NCI-H345 treated with DMSO at 0.1 percent for 48 hours (cell line): Measurements from ENCODE around the gene PTPN21.

Experiments used
- DNase-seq: peaks from one replicate; lab custom pipeline; 2025; ENCODE audit not compliant: unreplicated experiment; lab: John Stamatoyannopoulos, UW

Gene PTPN21

DNA sequence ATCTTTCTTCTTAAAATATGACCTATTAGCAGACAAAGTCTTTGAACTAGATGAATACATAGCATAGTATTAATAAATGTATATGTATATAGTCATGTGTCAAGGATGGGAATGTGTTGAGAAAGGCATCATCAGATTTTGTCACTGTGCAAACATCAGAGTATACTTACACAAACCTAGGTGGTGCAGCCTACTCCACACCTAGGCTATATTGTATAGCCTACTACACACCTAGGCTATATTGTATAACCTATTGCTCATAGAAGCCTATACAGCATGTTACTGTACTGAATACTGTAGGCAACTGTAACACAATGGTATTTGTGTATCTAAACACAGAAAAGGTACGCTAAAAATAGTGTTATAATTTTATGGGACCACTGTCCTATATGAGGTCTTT lies 47.6 kb downstream of the PTPN21 start:
- no peak for DNase-seq

GRCh38 chr14:88505621-88506020 lies 49.2 kb downstream of the PTPN21 start:
- DNase-seq = no peak

DNA sequence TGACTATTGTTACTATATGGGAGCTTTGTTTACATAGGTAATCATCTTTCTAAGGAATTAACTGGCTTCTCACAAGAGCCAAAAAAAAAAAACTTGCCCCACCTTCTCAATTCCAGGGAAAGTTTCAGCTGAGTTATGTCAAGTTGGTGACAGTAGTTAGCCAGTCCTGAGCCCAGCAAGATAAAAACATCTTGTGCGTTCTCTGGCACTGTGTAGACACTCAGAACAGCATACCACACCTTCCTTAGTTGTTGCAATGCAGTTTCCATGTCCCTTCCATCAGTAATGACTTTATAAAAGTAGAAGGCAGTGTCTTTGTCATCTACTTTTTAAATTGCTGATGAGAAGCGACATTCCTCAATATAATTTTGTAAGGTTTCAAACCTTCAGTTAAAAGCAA lies 50.2 kb downstream of the PTPN21 start:
- DNase-seq = no peak

- no peak for DNase-seq
Measured at GRCh38 chr14:88503754-88504406, 50.9 kb downstream of the PTPN21 start.

- no peak for DNase-seq
Measured at GRCh38 chr14:88502740-88503139, 52.1 kb downstream of the PTPN21 start.

DNA sequence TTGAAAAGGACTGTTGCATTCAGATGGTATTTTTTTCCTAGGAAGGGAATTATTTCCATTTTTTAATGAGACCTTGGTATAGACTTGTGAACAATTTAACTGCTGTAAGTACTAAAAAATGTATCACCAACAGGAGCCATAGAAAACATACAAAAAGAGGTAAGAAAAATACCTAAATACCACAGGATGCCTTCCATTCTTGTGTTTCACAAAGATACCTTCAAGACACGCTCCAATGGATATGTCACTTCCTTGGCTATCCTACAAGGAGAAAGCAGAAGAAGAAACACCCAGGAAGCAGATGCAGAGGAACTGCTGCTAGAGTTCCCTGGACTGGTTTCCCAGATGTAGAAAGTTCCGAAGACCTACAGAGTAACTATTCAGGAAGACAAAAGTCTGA lies 54.2 kb downstream of the PTPN21 start:
- no peak for DNase-seq

DNA sequence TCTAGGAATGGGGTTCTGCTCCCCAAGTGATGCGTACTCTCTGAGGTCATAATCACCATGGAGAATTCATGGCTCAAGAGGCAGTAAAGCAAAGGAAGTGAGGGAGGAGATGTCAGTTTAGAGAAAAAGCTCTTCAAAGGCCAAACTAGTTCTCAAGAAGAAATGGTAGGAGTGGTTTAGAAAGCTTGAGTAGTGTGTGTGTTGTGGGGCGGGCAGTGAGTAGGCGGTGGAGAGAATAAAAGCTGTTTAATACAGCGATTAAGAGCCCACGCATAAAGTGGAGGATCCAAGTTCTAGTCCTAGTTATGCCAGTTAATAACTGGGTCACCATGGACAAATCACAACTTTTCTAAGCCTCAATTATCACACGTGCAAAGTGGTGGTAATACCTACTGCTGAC lies 55.6 kb downstream of the PTPN21 start:
- DNase-seq = no peak

GRCh38 chr14:88496414-88496813 lies 58.4 kb downstream of the PTPN21 start:
- DNase-seq = no peak

DNA sequence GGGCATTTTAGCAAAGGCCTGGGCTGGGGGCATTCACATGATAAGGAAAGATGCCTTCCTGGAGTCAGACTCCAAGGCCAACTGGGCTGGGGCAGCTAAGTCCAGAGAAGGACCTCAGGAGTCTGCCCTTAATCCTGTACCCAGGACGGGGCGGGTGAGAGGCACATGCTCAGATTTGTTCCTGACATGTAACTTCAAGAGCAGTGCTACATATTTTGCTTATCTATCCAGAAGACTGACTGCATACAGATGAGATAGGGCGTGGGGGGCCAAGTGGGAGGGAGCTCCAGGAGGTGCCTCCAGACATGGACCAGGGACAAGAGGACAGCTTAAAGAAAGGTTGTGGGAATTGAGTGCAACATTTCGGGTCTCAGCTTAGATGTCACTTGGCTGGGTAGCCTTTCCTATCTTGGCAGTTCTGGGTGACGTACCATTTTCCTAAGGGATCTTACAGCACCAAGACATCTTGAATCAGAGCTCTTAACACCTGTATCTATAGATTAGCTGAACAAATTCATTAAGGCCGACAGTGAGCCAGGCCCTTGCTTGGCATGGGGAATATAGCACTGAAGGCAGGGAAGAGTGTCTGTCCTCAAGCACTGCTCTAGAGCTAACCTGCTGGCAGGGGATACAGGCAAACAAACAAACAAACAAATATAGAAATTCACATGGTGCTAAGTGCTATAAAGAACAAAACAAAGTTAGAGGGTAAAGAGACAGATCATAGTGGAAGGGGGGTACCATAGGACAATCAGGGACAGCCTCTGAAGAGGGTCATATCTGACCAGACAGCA lies 61.2 kb downstream of the PTPN21 start:
- DNase-seq = no peak

DNA sequence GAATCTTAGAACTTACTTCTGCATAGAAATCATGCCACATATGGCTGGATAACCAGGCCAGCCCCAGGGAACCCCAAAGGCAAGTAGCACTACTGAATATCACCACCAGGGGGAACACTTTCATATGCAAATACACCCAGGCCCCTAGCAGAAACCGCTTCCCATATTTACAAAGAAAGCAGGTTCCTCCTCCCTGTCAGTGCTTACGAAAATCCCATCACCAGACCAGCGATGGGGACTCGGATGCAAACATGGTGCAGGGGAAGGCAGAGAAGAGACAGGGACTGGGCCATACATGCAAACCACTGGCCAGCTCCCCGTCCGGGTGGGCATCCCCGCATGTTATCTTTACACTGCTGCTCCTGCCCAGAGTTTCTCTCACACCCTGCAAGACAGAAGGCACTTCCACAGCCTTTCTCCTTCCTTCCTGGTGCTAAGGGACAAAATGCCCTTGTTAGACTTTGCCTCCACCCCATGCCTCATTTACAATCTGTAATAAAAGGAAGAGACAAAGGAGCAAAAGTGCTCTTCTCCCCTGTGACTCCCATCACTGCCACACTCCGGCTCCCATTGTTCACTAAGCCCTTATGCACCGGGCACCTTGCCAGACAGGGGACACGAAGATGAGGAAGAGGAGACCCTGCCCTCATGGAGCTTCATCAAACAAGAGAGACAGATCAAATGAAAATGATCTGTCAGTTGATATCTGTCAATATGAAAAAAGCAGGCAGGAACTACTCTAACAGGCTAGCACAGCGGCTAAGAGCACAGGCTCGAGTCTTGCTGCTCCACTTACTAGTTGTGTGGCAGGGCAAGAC lies 62.3 kb downstream of the PTPN21 start:
- DNase-seq = no peak

- DNase-seq = no peak
Measured at GRCh38 chr14:88490168-88490567, 64.6 kb downstream of the PTPN21 start.

GRCh38 chr14:88488897-88489296 lies 65.9 kb downstream of the PTPN21 start:
- no peak for DNase-seq

GRCh38 chr14:88488081-88488480 lies 66.7 kb downstream of the PTPN21 start:
- no peak for DNase-seq

GRCh38 chr14:88482524-88482923 lies 72.3 kb downstream of the PTPN21 start:
- no peak for DNase-seq

DNA sequence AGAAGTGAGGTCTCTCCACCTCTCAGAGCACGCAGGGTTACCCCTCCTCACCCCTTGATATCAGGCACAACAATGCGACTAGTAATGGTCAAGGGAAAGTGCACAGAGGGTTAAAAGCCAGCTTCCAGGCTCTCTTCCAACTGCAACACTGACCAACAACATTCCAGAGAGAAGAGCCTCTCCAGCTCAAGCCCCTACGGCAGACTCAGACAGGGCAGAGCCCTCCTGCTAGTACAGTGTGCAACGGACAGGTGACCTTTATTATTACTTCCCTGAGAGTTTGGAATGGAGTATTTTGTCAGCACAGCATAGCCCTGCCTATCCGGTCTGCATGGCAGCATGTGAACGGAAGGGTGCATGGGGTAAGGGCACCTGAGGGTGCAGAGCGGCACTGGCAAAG lies 73.0 kb downstream of the PTPN21 start:
- no peak for DNase-seq

DNA sequence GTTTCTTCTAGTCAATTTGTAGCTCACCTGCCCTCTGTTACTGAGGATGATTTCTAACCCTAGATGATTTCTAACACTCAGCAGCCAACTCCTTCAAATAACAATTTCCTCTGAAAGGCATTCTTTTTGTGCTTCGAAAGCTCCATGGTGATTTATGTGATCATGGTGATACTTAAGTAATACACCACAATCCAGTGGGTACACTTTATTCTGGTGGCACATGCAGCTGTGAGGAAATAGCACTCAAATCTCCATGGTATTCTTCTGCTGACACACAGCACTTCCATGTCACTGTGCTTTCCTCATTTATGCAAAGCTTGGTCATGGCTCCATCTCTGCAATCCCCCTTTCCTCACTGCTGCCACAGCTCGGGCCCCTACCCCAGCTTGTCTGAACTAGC lies 73.7 kb downstream of the PTPN21 start:
- DNase-seq = no peak

DNA sequence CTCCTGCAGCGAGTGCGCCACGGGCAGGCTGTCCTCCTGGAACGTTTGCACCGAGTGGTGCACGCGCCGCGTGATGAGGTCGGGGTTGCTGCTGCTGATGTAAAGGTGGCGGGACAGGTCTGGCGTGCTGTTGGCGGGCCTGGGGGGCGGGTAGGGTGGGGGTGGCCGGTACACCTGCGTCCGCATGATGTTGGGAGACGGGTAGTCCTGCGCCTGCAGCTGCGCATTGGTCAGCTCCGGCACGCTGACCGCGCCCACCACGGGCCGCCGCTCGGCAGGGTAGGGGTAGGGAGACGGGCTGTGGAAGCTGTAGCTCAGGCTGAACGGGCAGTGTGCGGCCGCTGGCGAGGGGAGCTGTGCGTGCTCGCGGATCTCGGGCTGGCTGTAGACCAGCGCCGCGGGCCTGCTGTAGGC lies 75.2 kb downstream of the PTPN21 start:
- no peak for DNase-seq

DNA sequence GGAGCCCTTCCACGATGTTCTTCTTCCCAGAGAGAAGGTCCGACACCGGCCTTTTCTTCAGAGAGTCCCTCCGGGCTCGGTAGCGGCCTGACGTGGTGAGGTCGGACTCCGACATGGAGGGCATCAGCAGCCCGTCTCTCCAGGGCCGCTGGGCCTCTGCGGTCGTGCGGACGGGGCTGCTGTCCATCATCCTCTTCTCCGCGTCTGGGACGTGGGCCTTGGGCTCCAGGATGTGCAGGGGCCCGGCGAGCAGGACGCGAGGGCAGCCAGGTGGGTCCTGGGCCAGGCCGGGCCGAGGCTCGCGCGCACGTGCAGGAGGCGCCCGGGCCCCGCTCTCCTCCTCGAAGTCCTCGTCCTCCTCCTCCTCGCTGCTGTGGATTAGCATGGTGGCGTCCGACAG lies 75.9 kb downstream of the PTPN21 start:
- no peak for DNase-seq

DNA sequence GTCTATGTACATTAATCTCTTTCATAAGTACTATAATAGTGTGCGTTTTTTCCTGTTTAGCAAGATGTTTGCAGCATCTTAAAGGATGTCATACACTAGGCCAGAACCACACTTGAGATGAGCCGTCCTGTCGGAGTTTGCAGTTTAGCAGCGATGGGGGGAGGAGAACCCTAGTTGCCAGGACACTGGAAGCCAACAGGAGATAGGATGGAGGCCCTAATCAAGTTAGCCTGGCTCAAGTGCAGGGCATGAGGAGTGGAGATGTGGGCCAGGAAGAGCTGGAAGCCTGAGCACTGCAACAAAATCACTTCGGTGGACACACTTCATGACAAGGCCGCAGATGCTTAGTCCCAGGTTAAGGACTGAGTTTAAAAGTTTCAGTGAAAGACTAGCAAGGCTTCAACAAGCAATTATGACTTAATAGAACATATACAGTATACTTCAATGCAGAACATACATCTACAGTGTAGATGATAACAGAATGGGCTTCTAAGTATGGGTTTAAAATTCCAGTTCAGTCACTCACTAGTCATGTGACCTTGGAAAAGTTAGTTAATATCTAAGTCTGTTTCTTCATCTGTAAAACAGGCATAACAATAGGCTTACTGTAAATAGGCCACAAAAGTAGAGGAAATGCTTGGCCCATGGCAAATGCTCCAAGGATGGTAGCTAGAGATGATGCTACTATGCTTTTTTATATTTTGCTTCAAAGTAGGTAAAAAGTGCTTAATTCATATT lies 77.1 kb downstream of the PTPN21 start:
- DNase-seq = no peak

GRCh38 chr14:88476825-88477224 lies 78.0 kb downstream of the PTPN21 start:
- no peak for DNase-seq

DNA sequence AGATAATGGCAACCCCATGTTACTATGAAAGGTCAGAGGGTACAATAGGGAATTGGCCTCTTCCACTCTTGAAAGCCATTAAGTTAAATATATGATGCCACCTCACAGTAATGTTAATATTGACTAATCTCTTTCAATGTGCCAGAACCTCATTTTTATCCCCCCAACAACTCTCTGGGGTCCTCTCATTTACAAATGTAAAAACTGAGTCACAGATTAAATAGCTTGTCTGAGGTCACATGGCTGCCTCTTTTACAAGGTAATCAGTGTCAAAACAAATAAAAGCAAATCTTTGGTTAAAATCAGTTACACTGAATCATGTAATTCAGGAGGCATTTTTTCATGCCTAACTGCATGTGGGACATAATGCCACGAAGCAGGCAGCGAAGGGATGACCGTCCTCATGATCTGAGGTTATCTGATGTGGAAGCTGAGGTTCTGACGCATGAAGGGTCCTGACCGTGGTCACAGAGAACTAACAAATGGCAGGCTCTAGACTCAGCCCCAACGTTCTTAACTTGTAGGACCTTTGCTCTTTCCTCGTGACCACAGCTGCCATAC lies 78.5 kb downstream of the PTPN21 start:
- no peak for DNase-seq
